Activated T-cell treated with anti-CD3 and anti-CD28 coated beads, Interleukin-2, amount 50 U/mL, for 24 hours (primary cell): ENCODE data around the gene HMGN1.
A peak's percentile ranks its signal among the peaks of the same experiment; 100 is the strongest.

Experiments
- DNase-seq: peaks from one replicate; pipeline ENCODE4 v3.0.0-alpha.2; 2020
- H3K27ac Mint-ChIP-seq: 2 replicates; pipeline ENCODE4 v1.8.0; 2020; ENCODE audit warnings: mild to moderate bottlenecking, mixed read lengths
- H3K27me3 Mint-ChIP-seq: 2 replicates; pipeline ENCODE4 v1.8.0; 2020; ENCODE audit warnings: mixed read lengths
- H3K36me3 Mint-ChIP-seq: 2 replicates; pipeline ENCODE4 v1.8.0; 2020; ENCODE audit warnings: low read depth, mixed read lengths
- H3K4me1 Mint-ChIP-seq: 2 replicates; pipeline ENCODE4 v1.8.0; 2020; ENCODE audit warnings: low read depth, mixed read lengths
- H3K4me3 Mint-ChIP-seq: 2 replicates; pipeline ENCODE4 v1.8.0; 2020; ENCODE audit warnings: mild to moderate bottlenecking, moderate library complexity, mixed read lengths
- H3K9me3 Mint-ChIP-seq: 2 replicates; pipeline ENCODE4 v1.8.0; 2020; ENCODE audit warnings: mixed read lengths

HMGN1 gene

DNA sequence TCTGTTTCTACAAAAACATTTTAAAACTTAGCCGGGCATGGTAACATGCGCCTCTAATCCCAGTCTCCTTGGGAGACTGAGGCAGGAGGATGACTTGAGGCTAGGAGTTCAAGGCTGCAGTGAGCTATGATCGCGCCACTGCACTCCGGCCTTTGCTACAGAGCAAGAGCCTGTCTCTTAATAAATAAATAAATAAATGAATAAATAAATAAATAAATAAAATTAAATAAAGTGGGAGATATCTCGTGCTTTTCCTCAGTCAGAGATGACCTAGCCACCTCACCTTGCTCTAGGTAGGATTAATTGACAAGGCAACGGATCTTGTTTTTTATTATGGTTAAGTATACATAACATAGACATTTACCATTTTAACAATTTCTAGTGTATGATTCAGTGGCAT lies 21.2 kb downstream of the HMGN1 start:
- H3K9me3 Mint-ChIP-seq: no peaks in the 10 kb centered on the region
- H3K4me3 Mint-ChIP-seq: no peak overlapping the region
- peaks cover 3% of the 10 kb centered on the region for H3K27me3 Mint-ChIP-seq
- no peaks in the 10 kb centered on the region for H3K4me1 Mint-ChIP-seq
- H3K27ac Mint-ChIP-seq: no peak overlapping the region
- DNase-seq: no peak
- no peaks in the 10 kb centered on the region for H3K36me3 Mint-ChIP-seq

GRCh38 chr21:39326607-39327307 lies 22.1 kb downstream of the HMGN1 start:
- H3K4me3 Mint-ChIP-seq: no peak overlapping the region

GRCh38 chr21:39325458-39325857 lies 23.4 kb downstream of the HMGN1 start:
- no peaks in the 10 kb centered on the region for H3K9me3 Mint-ChIP-seq
- H3K27ac Mint-ChIP-seq: no peak overlapping the region
- no peaks in the 10 kb centered on the region for H3K4me1 Mint-ChIP-seq
- no peaks in the 10 kb centered on the region for H3K36me3 Mint-ChIP-seq
- DNase-seq: no peak
- no peak overlapping the region for H3K4me3 Mint-ChIP-seq
- H3K27me3 Mint-ChIP-seq: peaks cover 3% of the 10 kb centered on the region

More at GRCh38 chr21:39326607-39327307, 22.1 kb downstream of the HMGN1 start:
- H3K36me3 Mint-ChIP-seq: no peaks in the 10 kb centered on the region
- no peaks in the 10 kb centered on the region for H3K9me3 Mint-ChIP-seq
- H3K27me3 Mint-ChIP-seq: peaks cover 3% of the 10 kb centered on the region
- DNase-seq: no peak
- H3K27ac Mint-ChIP-seq: no peak overlapping the region
- no peaks in the 10 kb centered on the region for H3K4me1 Mint-ChIP-seq

- H3K9me3 Mint-ChIP-seq: no peaks in the 10 kb centered on the region
- no peak overlapping the region for H3K27ac Mint-ChIP-seq
- no peak for DNase-seq
- H3K27me3 Mint-ChIP-seq: peaks cover 2% of the 10 kb centered on the region
- H3K36me3 Mint-ChIP-seq: no peaks in the 10 kb centered on the region
- H3K4me3 Mint-ChIP-seq: no peak overlapping the region
- H3K4me1 Mint-ChIP-seq: peaks cover 1% of the 10 kb centered on the region
Observed at GRCh38 chr21:39321424-39321823, 27.5 kb downstream of the HMGN1 start.

DNA sequence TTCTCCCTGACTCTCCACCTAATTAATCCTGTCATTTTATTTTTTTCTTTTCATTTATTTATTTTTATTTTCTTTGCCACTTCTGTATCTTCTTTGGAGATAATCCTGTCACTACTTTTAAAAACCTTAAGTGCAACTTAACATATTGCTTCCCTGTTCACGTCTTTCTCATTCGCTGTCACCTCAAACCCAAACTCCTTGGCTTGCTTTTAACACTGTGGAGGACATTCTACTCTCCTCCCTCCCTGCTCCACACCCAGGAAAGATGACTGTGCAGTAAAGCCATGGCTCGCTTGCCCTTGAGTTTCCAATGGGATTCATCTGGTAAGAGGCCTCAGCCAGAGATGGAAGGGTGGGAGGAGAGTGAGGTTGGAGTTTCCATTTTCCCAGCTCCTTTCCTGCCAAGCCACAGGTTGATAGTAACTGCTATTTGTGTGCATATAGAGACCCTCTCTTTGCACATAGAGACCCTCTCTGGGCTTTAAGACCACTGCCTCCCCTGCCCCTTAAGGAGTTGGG lies 29.0 kb downstream of the HMGN1 start:
- DNase-seq: no peak
- Mint-ChIP-seq H3K4me3 (no peak overlapping the region), H3K27ac (no peak overlapping the region), H3K9me3 (no peaks in the 10 kb centered on the region), H3K36me3 (no peaks in the 10 kb centered on the region), H3K27me3 (no peaks in the 10 kb centered on the region), H3K4me1 (peaks cover 12% of the 10 kb centered on the region)

DNA sequence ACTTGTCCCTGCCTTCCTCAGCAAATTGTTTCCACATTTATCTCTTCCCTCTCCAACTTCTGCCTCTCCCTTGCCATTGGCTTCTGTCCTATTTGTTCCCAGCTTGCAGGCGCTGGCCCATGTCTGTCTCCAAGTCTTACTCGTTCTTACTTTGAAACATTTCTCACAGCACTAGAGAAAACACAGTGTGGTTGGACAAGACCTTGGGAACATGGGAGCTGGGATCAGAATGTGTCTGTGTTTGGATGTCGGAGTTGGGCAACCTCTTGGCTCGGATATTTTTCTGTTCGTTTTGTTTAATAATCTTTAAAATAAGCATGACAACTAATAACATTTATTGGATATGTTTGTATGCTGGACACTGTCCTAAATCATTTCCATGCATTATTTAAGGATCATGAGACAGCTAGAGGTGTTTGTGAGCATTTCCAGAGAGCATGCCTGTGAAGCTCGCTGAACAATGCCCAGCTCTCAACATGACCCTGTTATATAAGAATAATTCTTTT lies 29.6 kb downstream of the HMGN1 start:
- H3K36me3 Mint-ChIP-seq: peaks cover 3% of the 10 kb centered on the region
- H3K27ac Mint-ChIP-seq: no peak overlapping the region
- no peak overlapping the region for H3K4me3 Mint-ChIP-seq
- H3K27me3 Mint-ChIP-seq: no peaks in the 10 kb centered on the region
- no peak for DNase-seq
- no peaks in the 10 kb centered on the region for H3K9me3 Mint-ChIP-seq
- peaks cover 17% of the 10 kb centered on the region for H3K4me1 Mint-ChIP-seq

DNA sequence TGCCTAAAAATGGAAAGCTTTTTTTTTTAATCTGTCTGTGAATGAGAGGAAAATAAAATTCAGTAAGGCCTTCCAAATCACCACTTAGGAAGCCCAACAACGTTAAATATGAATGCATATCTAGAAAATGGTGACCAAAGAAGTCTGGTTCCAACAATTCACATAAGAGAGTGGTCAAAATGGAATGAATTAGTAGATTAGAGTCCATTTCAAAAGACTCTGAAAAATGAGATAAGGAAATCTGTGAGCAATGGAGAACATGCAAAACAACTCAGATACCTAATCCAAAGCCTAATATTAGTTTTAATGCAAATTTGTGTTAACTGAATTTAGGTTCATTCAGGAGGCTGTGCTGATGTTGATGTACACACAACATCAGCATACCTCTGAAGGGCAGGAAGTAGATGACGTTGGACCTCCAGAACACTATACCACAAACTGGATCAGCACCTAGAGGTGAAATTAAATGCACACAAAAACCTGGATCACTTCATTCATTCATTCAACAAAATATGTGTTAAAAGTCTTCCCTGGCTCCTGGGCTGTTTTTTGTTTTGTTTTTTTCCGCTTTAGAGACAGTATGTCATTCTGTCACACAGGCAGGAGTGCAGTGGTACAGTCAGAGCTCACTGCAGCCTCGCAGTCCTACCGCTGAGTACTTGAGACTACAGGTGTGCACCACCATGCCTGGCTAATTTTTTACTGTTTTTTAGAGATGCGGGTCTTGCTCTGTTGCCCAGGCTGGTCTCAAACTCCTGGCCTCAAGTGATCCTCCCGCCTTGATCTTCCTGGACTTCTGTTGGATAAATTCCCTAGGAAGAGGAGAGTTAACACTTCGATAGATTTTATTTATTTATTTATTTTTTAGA lies 30.6 kb downstream of the HMGN1 start:
- no peak overlapping the region for H3K27ac Mint-ChIP-seq
- no peak for DNase-seq
- H3K4me3 Mint-ChIP-seq: no peak overlapping the region
- no peaks in the 10 kb centered on the region for H3K9me3 Mint-ChIP-seq
- H3K36me3 Mint-ChIP-seq: peaks cover 7% of the 10 kb centered on the region
- peaks cover 19% of the 10 kb centered on the region for H3K4me1 Mint-ChIP-seq
- H3K27me3 Mint-ChIP-seq: no peaks in the 10 kb centered on the region

DNA sequence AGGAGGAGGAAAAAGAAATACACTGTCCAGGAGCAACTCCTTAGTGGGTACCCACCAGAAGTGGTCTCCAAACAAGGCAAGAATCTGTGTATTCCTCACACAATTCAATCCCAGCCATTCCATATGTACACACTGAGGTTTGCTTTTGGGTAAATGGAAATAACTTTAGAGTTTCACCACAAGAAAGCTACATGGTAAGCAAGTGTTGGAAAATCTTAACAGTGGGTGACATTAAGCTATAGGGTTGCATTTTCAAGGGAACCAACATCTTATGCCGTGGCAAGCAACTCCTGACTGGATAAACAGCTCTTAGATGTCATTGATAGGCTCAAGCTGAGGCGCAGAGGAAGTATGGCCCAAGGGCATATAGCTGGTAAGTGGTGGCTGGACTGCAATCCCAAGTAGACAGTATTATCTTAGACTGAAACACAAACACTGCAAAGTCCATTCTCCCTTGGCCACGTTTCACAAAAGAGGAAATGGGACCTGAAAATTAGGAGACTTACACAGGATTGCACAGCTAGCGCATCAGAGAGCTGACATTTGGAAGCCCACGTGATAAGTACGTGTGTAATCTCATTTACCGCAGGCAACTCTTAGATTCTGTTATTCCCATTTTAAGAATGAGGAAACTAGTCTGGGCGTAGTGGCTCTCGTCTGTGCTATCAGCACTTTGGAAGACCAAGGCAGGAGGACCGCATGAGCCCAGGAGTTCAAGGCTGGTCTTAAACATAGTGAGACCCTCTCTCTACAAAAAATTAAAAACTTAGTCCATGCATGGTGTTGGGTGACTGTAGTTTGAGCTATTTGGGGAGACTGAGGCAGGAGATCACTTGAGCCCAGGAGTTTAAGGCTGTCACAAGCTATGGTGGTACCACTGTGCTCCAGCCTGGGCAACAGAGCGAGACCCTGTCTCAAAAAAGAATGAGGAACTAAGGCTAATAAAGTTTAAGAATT lies 31.5 kb downstream of the HMGN1 start:
- DNase-seq: no peak
- Mint-ChIP-seq H3K4me1 (peaks cover 19% of the 10 kb centered on the region), H3K27ac (no peak overlapping the region), H3K9me3 (no peaks in the 10 kb centered on the region), H3K36me3 (peaks cover 7% of the 10 kb centered on the region), H3K27me3 (no peaks in the 10 kb centered on the region), H3K4me3 (no peak overlapping the region)

- no peak overlapping the region for H3K4me3 Mint-ChIP-seq
- DNase-seq: no peak
- no peak overlapping the region for H3K27ac Mint-ChIP-seq
- H3K9me3 Mint-ChIP-seq: no peaks in the 10 kb centered on the region
- H3K4me1 Mint-ChIP-seq: peaks cover 25% of the 10 kb centered on the region
- peaks cover 13% of the 10 kb centered on the region for H3K36me3 Mint-ChIP-seq
- H3K27me3 Mint-ChIP-seq: no peaks in the 10 kb centered on the region
Observed at GRCh38 chr21:39316729-39317128, 32.2 kb downstream of the HMGN1 start.

DNA sequence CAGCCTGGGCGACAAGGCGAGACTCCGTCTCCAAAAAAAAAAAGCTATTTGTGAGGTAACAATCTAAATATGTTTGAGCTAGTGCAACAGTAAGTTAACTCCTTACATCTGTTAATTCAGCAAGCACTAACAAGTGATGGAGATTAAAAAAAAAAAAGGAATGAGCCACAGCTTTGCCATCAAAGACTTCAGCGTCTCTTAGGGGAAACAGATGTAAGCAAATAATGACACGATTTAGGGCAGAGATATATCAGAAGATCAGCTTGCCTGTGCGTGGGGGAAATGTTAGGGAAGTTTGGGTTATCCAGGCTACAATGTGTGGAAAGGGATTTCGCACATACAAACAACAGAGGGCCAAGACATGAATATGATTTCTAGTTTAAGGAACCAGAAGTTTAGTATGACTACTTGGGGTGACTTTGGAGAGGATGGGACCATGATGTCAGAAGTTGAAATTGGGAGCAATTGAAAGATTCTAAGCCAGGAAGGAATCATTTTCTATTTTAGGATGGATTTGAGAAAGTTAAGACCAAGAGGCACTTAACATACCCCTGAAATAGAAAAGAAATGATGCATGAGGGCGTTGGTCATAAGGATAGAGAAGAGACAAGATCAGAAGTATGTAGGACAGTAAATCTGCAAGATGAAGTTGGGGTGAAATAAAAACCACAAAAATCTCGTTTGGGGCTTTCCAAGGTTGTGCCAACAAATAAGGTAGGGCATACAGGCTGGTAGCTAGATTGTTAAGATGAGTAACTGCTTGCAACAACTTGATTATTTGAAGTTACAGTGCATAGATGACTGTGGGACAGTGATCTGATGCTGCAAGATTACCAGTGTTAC lies 33.1 kb downstream of the HMGN1 start:
- peaks cover 20% of the 10 kb centered on the region for H3K36me3 Mint-ChIP-seq
- no peaks in the 10 kb centered on the region for H3K9me3 Mint-ChIP-seq
- DNase-seq: no peak
- peaks cover 33% of the 10 kb centered on the region for H3K4me1 Mint-ChIP-seq
- H3K27ac Mint-ChIP-seq: peak overlapping the region; percentile 68
- H3K4me3 Mint-ChIP-seq: no peak overlapping the region
- no peaks in the 10 kb centered on the region for H3K27me3 Mint-ChIP-seq

DNA sequence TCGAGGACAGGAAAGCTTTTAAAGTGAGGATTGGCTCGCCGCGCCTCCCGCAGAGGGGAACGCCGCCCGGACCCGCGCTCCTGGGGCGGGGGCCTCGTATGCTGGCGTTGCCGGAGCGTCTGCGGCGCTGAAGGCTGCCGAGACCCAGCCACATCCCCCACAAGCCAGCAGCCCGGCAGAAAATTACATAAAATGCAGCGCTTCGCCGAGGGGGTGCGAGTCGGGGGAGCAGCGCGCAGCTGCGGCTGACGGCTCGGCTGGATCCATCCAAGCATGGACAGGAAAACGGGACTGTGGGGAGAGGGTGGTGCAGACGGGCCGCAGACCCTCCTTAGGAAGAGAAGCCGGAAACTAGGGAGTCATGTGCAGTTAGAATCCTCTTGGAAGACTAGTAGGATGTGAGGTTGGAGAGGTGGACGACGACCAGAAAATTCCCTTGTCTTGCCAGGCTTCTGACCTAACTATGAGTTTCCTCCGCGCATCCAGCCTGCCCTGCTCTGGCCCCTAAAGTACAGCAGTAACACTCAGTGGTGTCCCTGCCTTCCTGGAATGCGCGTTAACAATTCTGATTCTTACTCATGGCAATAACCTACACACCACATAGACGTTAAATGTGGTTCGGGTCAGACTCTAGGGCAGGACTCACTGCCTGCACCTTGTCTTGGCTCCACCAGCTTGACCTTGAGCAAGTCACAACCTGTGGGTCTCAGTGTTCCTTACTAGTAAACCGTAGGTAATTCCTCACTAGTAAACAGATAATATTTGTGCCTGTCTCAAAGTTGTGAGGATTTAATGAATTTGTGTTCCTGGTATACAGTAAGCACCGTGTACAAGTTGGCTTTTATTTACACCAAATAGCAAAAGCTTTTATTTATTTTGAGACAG lies 34.5 kb downstream of the HMGN1 start:
- no peak for DNase-seq
- Mint-ChIP-seq H3K27ac (peak overlapping the region; percentile 97), H3K36me3 (peaks cover 31% of the 10 kb centered on the region), H3K9me3 (no peaks in the 10 kb centered on the region), H3K27me3 (no peaks in the 10 kb centered on the region), H3K4me1 (peaks cover 39% of the 10 kb centered on the region), H3K4me3 (peak overlapping the region; percentile 90)

- no peaks in the 10 kb centered on the region for H3K9me3 Mint-ChIP-seq
- H3K27ac Mint-ChIP-seq: peak within 1 kb of the TSS; percentile 97
- H3K36me3 Mint-ChIP-seq: peaks cover 38% of the 10 kb centered on the region
- peak within 1 kb of the TSS; percentile 90 for H3K4me3 Mint-ChIP-seq
- H3K4me1 Mint-ChIP-seq: peaks cover 44% of the 10 kb centered on the region
- no peaks in the 10 kb centered on the region for H3K27me3 Mint-ChIP-seq
- DNase-seq: peak; percentile 89
Observed at GRCh38 chr21:39313571-39314142, 35.2 kb downstream of the HMGN1 start, which contains the start of gene BRWD1. TSS of gene BRWD1 (minus strand) at chr21:39313632. CDS start at chr21:39313491, 141 bp downstream.
